Measurements from ENCODE around the gene CAMK2N2. TPM values are rescaled to one million over a fixed set of nuclear protein-coding genes. Genes with fewer than 3 reads are reported as not detected.

The CAMK2N2 gene
- total and polyA plus RNA-seq, 9 of the 15 experiments (the other 6 are each of a cell fraction or from before 2014, with no cell fraction given), result 0.08 to 0.22 (median 0.11) TPM; not detected in 5

DNA sequence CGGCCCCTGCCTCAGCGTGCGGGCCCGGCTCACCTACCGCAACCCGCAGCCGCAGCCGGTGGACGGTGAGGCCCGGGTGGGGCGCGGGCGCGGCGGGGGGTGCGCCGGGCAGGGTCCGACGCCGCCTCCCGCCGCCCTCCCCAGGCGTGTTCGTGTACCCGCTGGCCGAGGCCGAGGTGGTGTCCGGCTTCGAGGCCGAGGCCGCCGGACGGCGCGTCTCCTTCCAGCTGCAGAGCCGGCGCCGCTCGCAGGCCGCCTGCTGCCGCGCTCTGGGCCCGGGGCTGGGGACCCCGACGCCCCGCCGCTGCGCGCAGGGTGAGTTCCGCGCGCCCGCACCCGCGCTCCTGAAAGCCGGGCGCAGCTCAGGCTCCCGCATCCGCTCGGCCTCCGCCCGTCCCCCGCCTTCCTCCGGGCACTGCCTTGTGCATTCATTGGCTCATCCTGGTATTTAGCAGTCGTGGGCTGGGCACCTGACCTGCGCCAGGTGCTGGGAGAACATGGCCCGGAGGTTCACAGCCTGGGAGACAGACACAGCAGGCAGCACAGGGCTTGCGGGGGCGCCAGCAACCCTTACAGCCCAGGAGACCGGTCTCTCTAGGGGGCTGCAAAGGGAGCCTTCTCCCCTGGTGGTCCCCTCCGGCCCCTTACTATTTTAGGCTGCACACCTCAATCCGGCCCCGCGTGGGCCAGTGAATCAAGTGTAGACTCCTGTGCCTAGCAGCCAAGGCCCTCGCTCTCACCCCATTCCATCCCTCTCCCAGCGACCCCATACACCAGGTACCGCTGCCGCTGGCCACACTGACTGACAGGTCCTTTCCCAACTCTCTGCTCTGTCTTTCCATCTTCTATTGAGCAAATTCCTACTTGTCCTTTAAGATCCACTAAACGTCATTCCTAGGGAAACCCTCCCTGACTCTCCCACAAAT is 30.5 kb downstream of the CAMK2N2 start (continued):
- TF ChIP-seq, protein P1, sequence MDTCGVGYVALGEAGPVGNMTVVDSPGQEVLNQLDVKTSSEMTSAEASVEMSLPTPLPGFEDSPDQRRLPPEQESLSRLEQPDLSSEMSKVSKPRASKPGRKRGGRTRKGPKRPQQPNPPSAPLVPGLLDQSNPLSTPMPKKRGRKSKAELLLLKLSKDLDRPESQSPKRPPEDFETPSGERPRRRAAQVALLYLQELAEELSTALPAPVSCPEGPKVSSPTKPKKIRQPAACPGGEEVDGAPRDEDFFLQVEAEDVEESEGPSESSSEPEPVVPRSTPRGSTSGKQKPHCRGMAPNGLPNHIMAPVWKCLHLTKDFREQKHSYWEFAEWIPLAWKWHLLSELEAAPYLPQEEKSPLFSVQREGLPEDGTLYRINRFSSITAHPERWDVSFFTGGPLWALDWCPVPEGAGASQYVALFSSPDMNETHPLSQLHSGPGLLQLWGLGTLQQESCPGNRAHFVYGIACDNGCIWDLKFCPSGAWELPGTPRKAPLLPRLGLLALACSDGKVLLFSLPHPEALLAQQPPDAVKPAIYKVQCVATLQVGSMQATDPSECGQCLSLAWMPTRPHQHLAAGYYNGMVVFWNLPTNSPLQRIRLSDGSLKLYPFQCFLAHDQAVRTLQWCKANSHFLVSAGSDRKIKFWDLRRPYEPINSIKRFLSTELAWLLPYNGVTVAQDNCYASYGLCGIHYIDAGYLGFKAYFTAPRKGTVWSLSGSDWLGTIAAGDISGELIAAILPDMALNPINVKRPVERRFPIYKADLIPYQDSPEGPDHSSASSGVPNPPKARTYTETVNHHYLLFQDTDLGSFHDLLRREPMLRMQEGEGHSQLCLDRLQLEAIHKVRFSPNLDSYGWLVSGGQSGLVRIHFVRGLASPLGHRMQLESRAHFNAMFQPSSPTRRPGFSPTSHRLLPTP (IDR thresholded peaks at IDR 0.05; ENCODE audit: borderline replicate concordance, extremely low read depth, insufficient read length), result no peak
- TF ChIP-seq MEF2A (IDR thresholded peaks at IDR 0.05; ENCODE audit: control insufficient read depth, low read depth, low read length), result no peak
- no peak for TF ChIP-seq RBM34 (IDR thresholded peaks at IDR 0.05; ENCODE audit: borderline replicate concordance, insufficient read depth, low read length)
- TF ChIP-seq CCAR2 (IDR thresholded peaks at IDR 0.05; ENCODE audit: low read depth, low read length), result no peak
- TF ChIP-seq TSC22D4 (tag; IDR thresholded peaks at IDR 0.05), result no peak
- no peak for TF ChIP-seq FOXK1 (CRISPR knock-in tag; IDR thresholded peaks at IDR 0.05; ENCODE audit: borderline replicate concordance)

Data from K562 (cell line).